Glomerular endothelial cell (primary cell): ENCODE data around the gene TTLL11. TPM values are rescaled to one million over a fixed set of nuclear protein-coding genes. Genes with fewer than 3 reads are reported as not detected.

ENCODE experiments used
- DNase-seq: peaks from one replicate; pipeline ENCODE4 v3.0.0-alpha.2; 2011; ENCODE audit warnings: low read depth, low spot score; ENCODE audit errors: extremely low read depth
- total RNA-seq: library from RNA; depleted of rRNA; stranded (reverse); fragments of >200 nt; gene quantifications from 2 replicates; pipeline ENCODE4 v1.2.3, GENCODE V29; 2015

Gene TTLL11
- total RNA-seq, 1 donor from 2014 or later, result 8.2 TPM

GRCh38 chr9:121862371-121863332 lies 230.5 kb downstream of the TTLL11 start:
- no peak for DNase-seq

DNA sequence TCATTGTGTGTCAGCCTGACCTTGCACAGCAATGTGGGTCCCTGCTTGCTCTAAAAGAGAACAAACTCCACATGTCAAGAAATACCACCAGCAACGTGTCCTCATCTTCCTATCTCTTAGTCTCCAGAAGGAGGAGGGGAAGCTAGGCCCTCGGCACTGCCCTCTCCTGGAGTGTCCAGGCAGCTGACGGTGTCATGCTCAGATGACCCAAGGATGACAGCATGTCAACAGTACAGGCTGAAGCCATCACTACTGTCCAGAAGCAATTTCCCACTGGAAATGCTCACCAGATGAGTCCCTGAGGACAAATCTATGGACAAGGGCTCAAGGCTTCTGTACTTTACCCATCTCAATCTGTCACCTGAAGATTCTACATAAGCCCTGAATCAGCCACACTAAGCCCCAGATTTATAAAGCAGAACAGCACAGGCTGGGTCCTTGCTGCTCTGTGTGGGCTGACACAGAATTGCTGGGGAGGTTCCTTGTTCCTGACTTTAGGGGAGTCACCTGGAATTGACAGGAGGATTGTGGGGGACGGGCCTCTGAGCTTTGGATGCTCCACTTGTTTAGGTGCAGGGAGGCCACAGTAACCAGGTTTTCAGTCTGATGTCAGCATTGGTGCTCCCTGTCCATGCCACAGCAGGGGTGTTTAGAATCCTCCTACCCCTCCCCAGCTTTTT lies 231.5 kb downstream of the TTLL11 start:
- no peak for DNase-seq

GRCh38 chr9:121860744-121861143 lies 232.4 kb downstream of the TTLL11 start:
- no peak for DNase-seq

DNA sequence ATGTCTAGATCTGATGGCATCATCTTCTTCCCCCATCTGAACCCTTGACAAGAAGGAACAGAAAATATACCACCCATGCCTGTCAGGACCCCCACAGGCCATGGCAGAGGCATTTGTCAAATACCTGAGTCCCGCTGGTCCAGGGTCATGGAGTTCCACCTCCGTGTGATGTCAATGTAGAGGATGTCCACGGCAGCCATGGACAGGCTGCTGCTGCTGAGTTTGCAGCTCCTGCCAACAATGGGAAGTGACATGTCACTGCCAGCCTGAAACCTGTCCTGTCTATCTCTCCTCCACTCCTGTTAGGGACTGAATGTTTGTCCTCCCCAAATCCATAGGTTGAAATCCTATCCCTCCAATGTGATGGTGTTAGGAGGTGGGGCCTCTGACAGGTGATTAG lies 232.9 kb downstream of the TTLL11 start:
- no peak for DNase-seq

DNA sequence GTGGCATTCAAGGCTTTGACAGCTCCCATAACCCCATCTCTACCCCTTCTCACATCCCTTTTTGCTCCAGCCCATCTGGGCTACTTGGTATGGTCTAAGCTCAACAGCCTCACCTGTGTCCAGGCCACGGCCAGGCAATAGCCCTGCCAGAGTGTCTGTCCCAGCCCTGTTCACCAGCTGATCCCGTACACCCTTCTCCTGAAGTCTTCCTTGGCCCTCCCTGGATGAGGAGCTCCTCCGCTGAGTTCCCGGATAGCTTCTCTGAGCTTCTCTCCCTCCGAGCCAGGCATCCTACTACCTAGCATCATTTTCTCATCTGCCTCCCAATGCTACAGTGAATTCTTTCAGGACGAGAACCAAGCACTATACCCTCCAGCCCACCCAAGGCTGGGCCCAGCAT lies 233.5 kb downstream of the TTLL11 start:
- DNase-seq, result no peak

- DNase-seq, result no peak
These were observed 234.3 kb downstream of the TTLL11 start for GRCh38 chr9:121858788-121859187.

DNA sequence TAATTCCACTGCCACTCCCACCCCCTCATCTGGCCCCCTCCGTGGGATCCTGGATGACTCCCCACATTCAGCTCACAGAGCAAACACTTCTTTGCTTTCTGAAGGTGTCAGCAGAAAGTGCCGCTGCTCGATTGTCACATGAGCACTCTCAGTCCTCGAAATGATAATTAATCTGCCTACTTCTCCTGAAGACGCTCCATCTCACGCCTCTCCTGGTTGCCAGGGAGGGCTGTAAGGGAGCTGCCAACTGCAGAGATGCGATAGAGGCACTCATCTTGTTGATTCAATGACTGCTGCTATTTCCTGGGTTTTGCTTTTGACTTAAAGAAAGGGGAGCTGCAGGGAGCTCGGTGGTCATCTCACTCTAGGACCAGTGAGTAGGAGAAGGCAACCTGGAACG lies 235.2 kb downstream of the TTLL11 start:
- no peak for DNase-seq

DNA sequence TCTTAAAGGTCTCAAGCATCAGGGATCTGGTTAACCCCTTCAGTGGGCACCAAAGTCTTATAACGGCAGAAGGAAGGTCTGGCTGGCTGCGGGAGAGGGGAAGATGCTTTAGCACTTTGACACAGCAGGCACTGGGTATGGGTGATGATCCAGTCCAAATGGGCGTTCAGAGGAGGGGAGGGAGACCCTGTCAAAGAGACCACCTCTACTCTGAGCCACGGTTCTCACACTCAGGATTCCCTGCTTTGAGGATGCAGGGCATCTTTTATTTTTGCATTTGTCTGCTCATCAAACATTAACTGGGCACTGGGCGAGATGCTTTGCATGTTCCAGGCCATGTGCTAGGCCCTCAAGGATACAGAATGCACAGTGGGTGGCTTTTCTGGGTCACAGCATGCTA lies 237.6 kb downstream of the TTLL11 start:
- DNase-seq, result no peak

- no peak for DNase-seq
These were observed 239.3 kb downstream of the TTLL11 start for GRCh38 chr9:121853617-121854395.

DNA sequence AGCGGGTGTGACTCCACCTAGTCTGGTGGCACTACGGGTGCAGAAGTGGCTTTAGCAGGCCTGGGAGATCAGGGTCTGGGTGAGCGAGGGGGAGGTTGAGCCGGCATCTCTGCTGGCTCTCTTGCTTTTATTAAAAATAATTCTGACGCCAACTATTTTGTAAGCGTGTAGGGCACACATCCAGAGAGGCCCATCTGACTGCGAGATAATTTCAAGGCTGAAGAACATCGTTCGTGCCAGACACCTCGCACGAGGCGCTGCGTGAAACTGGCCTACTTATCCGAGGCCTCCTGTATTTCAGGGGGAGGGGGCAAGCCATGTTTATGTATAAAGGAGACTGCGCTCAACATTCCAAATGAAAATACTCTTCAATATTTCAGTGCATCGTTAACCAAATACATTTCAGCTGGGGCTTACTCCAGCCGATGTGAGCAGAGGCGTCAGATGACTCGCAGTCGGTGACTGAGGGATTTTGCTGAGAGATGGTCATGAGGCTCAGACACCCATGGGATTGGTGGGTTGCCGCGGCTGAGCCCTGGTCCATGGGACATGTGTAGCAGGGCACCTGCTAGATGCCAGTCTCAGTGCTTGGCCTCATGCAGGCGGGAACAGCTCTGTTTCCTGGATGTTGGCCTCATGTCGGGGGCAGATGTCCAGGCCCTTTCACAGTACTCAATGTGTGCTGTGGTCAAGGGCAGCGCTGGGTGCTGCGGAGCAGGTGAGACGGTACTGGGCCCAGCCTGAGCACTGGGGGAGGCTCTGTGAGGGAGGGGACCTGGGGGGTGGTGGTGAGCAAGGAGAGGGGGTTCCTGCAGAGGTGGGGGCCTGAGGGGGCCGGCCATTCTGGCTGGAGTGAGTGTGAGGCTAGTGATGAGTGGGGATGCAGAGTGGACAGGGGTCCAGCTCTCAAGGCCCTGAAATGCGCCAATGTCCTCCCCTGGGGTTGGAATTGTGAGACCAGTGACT lies 240.2 kb downstream of the TTLL11 start:
- no peak for DNase-seq

GRCh38 chr9:121852241-121852640 lies 240.9 kb downstream of the TTLL11 start:
- no peak for DNase-seq

DNA sequence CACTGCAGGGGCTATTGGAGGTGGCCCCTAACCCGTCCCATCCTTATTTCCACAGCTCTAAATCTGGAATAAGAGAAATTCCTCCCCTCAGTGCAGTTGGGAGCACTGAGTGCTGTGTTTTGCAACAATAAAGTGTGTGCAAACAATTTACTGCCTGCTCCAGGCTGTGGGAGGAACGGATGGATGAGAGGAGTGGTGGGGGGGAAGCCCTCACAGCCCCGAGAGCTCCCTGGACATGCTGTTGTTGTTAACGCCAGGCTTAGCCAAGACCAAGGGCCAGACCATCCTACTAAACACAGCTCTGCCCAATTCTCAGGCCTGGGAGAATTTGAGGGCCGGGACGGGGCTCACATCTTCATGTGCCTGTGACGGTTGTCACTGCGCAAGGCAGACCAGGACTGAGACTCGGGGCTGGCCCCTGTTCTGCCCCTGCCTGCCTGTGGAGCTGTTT lies 241.4 kb downstream of the TTLL11 start:
- no peak for DNase-seq

- DNase-seq, result no peak
These were observed 242.7 kb downstream of the TTLL11 start for GRCh38 chr9:121850366-121850765.

DNA sequence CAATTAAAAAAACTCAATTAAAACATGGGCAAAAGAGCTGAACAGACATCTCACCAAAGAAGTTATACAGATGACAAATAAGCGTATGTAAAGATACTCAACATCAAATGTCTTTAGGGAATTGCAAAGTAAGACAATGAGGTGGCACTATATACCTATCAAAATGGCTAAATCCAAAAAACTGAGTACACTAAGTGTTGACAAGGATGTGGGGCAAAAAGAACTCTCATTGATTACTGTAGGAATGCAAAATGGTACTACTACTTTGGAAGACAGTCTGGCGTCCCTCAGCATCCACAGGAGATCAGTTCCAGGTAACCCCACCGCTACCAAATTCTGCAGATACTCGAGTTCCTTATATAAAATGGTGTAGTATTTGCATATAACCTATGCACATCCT lies 243.6 kb downstream of the TTLL11 start:
- DNase-seq, result no peak

DNA sequence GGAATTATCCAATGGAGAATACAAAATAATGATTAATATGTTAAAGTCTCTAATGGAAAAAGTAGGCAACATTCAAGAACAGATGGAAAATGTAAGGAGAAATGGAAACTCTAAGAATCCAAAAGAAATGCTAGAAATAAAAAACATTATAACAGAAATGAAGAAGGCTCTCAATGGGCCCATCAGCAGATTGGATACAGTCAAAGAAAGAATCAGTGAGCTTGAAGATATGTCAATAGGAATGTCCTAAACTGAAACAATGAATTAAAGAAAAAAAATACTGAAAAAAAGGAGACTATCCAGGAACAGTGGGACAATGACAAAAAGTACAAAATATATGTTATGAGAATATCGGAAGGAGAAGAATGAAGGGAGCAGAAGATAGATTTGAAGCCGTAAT lies 248.5 kb downstream of the TTLL11 start:
- DNase-seq, result no peak

GRCh38 chr9:121844098-121844497 lies 249.0 kb downstream of the TTLL11 start:
- peak; percentile 88 for DNase-seq

DNA sequence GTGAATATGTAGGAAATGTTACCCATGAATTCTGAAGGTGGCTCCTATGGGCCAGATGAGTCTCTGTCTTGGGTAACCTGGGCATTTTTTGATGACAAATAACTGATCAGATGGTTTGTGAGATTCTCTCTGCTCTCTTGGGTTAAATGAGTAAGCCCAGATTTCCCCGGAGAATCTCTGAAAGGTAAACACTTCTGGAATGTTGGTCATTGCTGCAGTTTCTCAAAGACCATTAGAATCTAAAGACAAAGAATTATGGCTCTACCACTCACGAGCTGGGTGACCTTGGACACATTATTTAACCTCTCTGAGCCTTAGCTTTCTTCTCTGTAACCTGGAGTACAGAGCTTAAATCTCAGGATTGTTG lies 250.5 kb downstream of the TTLL11 start:
- no peak for DNase-seq

DNA sequence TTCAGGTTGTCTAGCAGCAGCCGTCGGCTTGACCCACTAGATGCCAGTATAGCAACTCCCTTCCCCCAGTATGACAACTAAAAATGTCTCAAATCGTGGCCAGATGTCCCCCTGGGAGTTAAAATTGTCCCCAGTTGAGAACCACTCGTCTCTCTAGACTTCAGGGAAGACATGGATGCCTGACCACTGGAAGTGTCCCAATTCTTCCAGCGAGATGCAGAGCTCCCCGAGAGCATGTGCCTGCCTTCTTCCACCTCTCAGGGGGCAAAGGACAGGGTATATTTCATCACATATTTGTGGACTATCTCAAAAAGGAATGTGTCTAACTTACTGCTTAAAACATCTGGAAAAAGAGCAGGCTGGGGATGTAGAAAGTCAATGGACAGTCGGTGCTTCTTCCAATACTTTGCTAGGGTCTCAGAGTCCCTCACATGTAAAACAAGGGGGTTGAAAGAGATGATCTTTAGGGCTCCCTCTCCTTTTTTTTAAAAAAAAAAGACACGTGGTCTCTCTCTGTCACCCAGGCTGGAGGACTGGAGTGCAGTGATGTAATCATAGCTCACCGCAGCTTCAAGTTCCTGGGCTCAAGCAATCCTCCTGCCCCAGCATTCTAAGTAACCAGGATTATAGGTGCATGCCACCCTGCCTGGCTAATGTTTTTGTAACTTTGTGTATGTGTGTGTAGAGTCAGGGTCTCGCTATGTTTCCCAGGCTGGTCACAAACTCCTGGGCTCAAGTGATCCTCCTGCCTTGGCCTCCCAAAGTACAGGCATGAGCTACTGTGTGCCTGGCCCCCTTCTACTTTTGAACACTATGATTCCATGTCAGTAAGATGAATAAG lies 251.1 kb downstream of the TTLL11 start:
- DNase-seq, result no peak
